GM04503 (cell line): ENCODE data around the gene MGMT.

Source experiments
- DNase-seq: peaks from one replicate; pipeline ENCODE4 v3.0.0-alpha.2; 2012; ENCODE audit warnings: low read depth

The MGMT gene

DNA sequence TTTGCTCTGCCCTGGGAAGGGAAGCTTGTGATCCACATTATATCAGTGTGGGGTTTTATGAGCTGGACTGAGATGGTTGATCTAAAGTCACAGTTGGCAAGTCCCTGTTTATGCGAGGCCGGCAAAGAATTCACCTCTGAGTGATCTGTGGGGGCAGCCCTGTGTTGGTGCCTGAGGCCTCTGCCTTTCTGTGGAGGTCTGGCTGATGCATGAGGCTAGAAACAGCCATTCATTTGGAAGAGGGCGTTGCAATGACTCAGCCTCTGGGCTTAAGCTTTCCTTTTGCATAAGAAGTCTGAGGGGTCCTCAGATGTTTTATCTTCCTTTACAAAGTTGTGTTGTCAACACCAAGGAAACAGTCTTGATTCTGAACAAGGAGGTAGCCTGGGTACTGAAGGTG, 126.9 kb downstream of the MGMT start:
- DNase-seq, result no peak

DNA sequence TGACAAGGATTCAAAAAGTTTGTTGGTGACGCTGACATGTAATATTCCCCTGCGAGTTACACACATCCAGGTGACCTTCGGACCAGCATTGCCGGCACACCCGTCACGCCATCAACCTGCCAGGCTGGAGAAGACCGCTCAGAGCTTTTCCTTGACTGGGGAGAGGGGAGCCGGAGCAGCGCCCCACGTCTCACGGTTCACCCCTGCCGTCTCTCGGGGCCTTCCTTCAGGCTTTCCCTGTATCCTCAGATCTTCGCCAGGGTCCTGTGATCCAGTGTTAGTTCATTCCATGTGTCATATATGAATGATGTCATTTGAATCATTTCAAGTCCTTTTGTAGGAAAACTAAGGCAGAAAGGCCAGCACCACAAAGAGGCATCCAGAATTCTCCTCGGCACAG, 127.8 kb downstream of the MGMT start:
- DNase-seq, result no peak

DNA sequence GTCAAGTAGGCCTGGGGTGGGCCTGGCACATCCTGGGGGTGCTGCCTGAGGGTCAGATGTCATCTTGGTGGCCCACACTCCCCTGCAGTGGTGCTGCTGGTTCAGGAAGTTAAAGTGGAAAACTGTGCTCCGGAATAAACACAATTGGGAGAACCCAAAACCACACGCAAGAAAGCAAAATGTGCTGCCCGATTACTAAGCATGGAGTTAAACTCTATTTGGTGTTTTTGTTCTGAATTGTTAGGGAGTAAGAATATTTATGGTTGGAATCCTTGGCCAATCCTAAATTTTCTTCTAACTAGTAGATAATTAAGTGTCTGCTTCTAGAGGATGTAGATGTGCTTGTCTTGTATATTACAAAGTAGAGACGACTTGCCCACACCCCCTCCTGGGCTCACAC, 131.4 kb downstream of the MGMT start:
- DNase-seq, result no peak

DNA sequence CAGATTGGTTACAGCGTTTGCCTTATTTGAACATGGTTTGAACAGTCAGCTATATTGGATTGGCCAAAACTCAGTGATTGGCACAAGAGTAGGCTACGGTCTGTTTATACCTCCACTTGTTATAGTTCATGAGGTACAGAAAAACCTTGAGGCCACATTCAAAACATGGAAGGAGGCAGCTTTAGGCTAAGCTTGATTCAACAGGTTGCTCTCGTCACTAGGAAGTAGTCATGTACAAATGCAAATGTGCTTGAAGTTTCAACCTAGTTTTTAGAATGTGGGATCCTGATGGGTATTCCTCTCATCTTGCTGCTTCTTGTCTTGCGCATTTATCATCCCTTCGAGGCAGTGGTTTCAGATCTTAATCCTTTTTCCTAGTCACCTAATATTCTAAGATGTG, 132.1 kb downstream of the MGMT start:
- no peak for DNase-seq

DNA sequence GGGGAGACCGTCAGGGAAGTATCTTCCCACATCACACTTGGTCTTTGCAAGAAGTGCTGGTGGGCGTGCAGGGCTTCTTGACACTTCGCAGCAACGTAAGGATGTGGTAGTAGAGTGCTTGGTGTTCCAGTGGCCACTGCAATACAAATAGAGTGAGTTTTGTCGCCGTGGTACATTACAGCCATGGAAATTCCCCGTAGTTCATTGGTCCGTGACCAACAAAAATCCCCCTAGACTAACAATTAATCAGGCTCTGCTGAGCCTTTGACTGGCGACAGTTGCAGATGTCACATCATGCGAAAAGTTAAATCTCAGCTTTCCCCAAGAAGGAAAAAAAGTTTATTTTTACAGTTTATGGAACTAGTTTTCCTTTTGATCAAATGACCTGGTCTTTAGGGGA, 134.7 kb downstream of the MGMT start:
- DNase-seq, result no peak

DNA sequence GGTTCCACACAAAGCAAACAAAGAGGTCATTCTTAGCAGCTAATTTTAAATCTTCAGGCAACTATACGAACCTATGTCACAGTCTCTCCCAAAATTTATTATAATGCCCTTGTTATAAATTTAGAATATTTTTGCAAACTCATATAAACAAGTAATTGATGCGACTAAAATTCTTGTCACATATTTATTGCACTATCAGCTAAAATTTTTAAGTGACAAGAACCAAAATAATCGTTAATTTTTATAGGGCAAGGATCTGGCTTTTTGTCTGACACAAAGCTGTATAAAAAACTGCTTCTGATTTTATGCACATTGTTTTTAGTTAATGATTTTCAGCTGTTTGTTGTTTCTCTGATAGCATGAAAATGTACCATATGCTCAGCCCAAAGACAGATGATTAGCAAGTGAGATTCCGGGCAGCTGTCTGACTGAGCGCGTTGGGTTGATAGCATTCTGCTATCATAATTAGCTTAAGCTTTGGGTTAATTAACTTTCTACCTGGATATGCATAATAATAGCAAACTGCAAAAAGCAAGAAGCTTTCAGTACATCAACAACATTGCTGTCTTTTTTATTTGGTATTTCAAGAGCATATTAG, 136.0 kb downstream of the MGMT start:
- DNase-seq, result no peak

DNA sequence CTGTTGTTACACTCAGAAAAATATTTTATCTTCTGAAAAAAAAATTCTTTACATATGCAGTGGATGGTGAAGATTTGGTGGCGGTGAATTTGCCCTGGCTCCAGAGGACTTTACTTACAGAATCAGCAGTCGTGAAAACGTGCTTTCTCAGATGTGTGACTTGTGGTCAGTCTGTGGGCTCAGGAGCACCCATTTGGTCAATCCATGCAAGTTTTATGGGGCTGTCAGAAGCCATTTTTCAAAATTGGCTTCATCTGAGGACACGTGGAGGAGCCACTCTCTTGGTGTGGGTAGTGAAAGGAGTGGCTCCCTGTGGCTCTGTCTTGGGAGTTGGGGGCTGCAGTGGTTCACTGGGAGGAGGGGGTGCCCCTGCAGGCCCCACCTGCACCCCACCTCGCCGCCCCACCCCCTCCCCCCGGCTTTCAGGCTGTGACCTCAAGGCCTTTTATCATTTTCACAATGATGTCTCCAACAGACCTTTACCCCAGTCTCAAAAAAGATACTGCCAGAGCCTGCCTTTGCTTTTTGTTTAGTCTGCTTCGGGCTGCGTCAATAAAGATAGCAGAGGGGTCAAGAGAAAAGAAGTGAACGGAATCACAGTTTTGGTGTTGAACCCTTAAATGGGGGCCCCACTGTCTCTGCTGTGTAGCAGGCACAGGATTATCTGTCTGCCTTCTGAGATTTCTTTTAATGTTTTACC, 137.4 kb downstream of the MGMT start:
- DNase-seq, result no peak

DNA sequence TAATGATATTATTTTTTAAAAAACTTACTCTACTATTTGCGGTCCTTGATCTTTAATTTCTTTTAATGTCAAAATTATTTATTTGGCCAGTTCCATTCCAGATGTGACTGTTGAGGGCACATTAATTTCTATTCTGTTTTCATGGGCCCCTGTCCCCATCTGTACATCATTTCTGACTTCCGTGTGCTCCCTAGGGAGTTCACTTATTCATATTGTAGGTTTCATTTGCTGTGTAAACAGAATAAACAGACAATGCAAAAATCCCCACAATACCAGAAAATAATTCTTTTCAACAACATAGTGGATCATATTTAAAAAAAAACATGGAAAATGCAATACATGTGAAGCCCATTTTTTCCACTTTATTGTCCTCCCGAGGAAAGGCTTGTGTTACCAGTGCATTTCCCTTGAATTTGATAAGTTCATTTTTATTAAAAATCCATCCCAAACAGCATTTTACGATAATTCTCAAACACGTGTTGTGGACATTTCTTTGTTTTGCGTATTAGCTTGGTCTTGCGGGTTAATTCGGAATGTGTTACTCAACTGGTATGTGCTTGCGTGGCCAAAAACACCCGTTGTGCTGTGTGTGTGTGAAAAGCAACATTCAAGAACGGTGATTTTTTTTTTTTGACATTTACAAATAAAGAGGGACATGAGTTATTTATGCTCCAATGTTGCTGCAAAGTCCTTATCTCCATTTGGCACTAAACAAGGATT, 138.4 kb downstream of the MGMT start:
- no peak for DNase-seq

DNA sequence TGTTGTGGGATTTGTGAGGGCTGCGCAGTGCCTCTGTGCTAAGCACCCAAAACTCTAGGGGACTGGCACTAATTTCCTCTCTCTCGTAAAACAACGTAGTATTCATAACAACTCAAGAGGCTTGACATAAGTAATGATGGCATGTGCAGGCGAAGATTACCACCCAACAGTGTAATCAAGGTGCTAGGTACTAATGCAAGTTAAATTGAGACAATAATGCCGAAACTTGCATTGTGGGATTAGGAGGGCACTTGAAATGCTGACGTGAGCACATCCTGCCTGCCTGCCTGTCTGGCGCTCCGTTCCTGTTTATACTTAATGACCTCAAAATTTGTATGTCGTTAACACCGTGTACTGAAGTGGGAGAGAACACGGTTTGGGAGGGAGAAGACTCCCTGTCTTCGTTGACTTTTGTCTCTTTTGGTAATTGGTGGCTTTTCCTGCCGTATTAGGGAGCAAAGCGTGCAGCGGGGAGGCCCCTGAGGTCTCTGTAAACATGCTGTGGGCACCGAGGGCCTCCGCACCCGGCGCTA, 139.0 kb downstream of the MGMT start:
- DNase-seq, result no peak

DNA sequence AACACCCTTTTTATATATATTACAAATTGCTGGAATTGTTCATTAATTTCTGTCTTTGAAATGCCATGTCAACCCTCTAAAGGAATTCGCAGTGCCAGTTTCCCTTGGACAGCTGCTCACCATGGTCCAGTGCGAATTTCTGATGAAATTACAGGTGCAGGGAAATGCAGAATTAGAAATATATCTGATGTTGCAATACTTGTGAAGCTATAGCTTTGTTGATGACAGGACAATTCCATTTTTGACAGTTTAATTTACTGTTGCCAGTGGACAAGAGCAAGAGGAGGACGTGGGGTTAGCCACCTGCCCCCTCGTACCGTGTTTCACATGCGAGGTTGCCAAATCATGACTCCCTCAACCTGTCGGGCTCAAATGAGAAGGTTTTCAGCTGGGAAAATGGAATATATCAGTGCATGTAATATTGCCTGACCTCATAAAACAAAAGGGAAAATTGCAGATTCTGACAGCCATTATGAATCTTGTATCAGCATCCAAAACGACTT, 140.6 kb downstream of the MGMT start:
- DNase-seq, result no peak

DNA sequence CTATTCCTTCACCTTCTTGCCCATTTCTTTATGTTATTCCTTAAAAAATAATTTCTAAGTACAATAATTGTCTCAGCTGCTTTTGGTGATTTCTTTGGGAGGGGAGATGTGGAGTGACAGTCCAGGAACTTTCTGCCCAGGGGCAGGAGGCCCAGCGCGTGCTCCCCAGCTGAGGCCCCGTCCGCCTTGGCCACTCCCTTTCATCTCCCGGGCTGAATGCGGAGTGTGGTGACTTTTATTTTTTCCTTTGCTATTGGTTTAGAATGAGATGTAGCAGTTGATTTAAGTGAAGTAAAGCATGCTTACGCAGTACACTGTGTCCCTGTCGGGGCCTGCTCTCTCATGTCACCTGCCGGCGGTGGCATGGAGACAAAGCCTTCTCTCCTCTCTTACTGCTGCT, 141.6 kb downstream of the MGMT start:
- no peak for DNase-seq

DNA sequence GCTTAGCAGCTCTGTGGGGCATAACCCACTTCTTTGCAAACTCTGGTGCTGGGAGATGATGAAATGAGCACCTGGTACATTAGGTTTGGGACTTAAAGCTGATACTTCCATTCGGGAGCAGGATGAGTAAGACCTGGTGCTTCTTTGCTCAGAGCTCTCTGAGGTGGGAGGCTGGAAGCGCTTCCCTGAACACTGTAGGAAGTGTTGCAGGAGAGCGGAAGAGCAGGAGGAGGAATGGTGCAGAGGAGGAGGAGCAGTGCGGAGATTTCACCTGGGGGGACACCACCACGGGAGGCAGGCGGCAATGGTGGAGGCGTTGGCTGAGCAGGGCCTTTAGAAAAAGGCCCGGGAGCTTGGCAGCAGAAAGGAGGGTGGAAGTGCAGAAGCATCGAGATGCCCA, 142.5 kb downstream of the MGMT start:
- no peak for DNase-seq

DNA sequence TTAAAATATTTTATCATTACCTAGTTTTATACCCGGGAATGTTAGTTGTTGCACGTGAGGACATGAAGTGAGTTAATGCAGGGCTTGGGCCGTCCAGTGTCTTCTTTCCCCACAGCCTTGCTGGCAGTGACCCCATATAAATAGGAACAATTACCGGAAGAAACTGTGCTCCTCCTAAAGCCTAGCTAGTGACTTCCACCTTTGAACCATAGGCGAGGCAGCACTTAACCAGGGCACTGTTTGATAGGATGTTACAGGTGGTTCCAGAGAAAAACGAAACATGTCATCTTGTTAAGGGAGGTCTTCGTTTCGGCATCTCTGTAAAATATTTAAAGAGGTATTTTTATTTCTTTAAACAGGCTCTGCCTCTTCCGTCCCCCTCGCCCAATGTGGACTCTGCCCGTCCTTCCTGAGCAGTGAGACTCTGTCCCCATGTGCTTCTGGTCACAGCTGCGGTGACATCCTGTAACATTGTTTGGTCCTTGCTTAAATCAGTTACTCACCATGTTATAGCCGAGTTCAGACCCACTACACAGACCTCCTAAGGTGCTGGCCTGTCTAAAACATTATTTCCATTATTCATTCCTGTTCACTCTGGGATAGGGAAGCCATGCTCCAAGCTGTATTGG, 145.6 kb downstream of the MGMT start:
- DNase-seq, result no peak

DNA sequence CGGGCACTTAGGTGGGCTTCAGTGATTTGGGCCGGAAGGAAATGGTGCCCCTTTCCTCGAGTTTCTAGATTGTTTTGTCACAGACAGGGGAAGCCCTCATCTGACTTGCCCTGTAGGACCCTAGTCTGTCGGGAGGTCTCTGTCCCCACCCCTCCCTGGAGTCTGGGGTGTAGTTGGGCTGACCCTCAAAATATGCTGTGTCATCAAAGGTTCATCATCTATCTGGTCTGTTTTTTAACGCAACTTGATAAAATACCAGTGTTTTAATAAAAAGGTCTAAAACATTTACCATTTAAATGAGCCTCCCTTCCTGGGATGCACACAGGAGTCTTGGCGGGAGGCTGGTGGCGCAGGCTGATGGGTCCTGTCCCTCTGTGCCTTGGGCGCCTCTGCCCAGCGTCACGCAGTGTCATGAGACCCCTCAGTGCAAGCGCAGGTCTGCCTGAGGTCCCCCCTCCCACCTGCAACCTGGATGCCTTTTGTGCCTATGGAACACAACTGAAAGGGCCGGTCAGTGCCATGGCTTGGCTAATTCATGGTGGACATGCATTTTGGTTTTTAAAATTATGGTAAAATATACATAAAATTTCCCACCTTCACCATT, 146.4 kb downstream of the MGMT start:
- DNase-seq, result no peak

DNA sequence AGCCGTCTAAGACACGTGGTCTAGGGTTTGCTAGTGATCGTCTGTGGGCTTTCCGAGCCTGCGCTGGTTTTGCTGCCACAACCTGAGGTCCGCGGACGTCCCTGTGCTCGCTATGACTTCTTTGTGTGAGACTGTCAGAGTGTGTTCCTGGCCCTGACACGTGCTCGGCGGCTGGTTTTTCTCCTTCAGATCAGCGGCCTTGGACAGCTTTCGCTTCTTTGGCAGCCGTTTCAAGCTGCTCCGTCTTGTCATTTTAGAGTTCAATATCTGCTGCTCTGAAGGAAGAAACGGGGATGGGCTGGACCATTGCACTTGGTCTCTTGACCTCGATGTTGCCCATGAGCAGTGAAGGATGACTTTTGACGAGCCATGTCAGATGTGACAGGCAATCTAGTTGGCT, 147.3 kb downstream of the MGMT start:
- no peak for DNase-seq

DNA sequence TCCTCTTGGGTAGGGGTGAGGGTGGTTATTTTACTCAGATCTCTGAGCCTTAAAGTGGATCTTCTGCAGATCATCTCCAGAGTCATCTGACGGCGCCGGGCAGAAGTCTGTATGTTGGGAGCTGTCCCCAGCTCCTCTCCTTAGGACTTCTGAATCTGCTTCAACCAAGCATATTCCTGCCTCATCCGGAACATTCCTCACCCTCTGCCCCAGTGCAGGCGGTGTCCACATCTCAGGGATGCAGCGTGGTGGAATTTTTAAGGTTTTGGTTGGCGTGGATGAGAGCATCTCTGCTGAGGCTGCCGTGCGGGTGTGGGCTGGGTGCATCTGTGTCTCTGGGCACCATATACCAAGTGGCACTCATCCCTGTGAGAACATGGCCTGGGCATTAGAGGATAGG, 148.3 kb downstream of the MGMT start:
- DNase-seq, result no peak

DNA sequence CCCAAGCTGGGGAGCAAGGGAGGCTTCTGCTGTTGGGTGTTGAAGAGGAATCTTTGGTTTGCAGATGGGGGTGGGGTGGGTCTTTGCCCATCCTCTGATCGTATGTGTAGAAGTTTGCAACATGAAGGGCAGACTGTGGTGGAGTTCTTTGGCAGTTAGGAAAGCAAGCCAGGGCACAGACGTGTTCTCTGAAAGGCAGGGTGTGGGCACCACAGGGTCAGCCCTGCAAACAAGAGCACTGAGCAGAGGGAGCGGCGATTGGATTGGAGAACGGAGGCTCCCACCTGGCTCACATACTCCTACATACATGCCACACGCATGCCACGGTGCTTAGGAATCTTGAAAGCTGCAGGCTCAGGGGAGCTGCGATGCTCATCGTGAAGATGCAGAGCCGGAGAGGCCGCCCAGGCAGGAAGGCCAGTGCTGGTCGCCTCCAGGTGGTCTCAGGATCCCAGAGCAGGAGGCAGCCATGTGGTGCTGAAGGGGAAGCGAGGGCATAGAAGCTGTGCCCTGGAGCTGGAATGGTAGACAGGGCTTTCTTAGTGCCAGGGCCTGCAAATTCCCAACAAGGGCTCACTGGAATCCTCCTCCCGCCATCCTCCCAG, 149.0 kb downstream of the MGMT start:
- DNase-seq, result no peak

DNA sequence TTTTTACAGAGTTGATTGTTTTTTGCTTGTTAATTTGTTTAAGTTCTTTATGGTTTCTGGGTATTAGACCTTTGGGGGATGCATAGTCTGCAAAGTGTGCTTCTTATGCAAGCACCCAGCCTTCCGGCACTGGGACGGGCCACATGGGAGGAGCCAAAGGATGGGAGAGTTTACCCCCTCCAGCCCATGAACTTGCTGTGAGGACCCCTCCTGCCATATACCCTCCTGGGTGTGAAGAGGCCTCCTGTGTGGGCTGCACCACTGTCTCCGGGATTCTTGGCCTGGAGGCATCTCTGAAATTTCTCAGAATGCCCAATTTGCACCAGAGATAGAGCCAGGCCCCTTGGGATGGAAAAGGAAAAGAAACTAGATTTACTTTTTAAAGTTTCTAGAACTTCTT, 150.7 kb downstream of the MGMT start:
- DNase-seq, result no peak

DNA sequence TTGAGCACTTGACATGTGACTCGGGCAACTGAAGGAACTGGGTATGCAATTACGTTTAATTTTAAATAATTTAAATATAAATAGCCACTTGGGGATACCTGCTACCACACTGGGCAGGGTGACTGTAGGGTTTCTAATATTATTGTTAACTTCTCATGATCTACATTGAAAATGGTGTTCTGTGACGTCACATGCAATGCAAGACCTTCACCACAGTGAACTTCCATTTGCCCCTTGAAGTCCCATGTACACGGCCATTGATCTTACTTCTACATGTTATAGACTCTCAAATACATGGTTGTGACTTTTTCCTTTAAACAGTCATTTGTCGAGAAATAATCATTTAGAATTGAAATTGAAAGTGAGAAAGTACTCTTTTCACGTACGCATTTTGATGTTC, 154.0 kb downstream of the MGMT start:
- DNase-seq, result no peak

DNA sequence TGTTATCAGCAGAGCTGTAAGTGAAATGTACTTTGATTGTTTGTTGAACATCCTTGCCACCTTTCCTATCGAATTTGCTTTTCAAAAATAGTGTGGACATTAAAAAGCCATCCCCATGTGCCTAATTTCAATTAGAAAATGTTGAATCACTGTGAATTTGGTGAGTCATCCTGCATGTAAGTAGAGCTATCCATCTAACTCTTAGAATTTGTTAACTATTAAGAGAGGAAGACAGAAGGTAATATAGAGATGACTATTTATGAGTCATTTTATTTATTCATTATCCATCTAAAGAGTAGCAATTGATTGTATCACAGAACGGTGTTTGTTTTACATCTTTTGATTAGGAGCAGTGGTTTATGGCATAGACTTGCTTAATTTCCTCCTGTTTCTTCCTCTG, 154.7 kb downstream of the MGMT start:
- DNase-seq, result no peak

DNA sequence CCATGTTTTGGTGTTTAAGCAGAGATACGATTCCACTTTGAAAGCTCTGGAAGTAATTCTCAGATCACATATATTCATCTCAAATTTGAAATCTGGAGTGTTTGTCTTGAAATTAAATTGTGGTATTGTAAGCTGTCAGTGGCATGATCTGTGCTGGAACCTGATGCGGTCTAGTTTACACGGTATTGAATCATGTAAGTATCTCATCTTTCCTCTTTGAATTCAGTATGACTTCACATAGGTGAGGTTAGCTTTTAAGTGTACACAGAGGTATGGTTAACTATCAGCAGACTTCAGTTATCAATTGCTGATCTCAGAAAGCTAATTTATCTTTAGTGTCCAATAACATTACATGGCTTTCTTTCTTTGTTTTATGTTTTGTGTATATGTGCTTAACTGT, 155.2 kb downstream of the MGMT start:
- no peak for DNase-seq

DNA sequence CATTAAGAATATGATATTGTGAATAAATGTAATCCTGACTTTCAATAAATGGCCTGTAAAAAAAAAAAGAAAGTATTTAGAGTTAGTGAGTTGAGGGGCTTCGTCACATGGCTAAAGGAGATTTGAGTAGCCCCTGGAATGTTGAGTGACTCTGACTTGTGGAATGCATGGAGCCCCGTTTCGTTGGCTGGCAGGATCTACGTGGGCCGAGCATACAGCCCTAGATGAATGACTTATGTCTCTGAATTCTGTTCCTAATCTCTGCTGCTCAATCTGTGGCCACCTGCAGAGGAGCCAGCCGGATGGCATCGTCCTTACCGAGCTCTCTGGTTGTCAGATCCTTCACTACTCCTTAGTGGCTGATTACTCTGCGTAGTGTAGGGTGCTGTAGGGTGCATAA, 155.7 kb downstream of the MGMT start:
- DNase-seq, result no peak
